ENCODE measurements around the gene DCAF11. TPM values are rescaled to one million over a fixed set of nuclear protein-coding genes. Genes with fewer than 3 reads are reported as not detected.

DCAF11 gene
- polyA plus RNA-seq, 3 donors, result 45.6 to 56.6 (median 48.8) TPM

- Histone ChIP-seq H3K36me3 (replicated peaks in 1 of 2; ENCODE audit: control insufficient read depth in 1 of 2, insufficient read depth in 2 of 2, low read length in 2 of 2) (peaks cover 49 to 62% of the 10 kb centered on the region in 2 donors), H2AFZ (ENCODE audit: insufficient read depth, low read depth, low read length, poor library complexity, severe bottlenecking) (peak within 1 kb of the TSS; percentile 93), H3K9me3 (replicated peaks in 1 of 2; ENCODE audit: control insufficient read depth in 1 of 2, insufficient read depth in 1 of 2, low read length in 2 of 2) (no peaks in the 10 kb centered on the region), H3K79me2 (ENCODE audit: insufficient read depth, low read length) (peaks cover 76% of the 10 kb centered on the region), H3K4me3 (replicated peaks in 1 of 3; ENCODE audit: low read depth in 2 of 3, low read length in 3 of 3) (peak within 1 kb of the TSS; percentile 84 to 100 (median 89)), H3K9ac (ENCODE audit: insufficient read depth, low read length, poor library complexity, severe bottlenecking) (peak within 1 kb of the TSS; percentile 93), H4K20me1 (ENCODE audit: insufficient read depth, low read length) (peaks cover 69% of the 10 kb centered on the region), H3K4me2 (replicated peaks; ENCODE audit: extremely low read depth, low read length, poor library complexity, severe bottlenecking) (peak within 1 kb of the TSS; percentile 98), H3K27ac (ENCODE audit: low read depth in 1 of 2, low read length in 2 of 2) (peak within 1 kb of the TSS; percentile 84 to 89), H3K27me3 (ENCODE audit: control insufficient read depth in 2 of 2, insufficient read depth in 2 of 2, low read length in 2 of 2) (no peaks in the 10 kb centered on the region), H3K4me1 (ENCODE audit: control insufficient read depth in 1 of 2, insufficient read depth in 2 of 2, low read length in 2 of 2) (peaks cover 28 to 41% of the 10 kb centered on the region in 2 donors)
- Mint-ChIP-seq H3K9me3 (no peaks in the 10 kb centered on the region), H3K27ac (peak within 1 kb of the TSS; percentile 95 to 99 (median 97)), H3K27me3 (ENCODE audit: low read depth in 3 of 3) (peaks cover 0 to 2% (median 0%) of the 10 kb centered on the region in 3 donors), H3K36me3 (peaks cover 63 to 65% of the 10 kb centered on the region in 2 donors), H3K4me3 (peak within 1 kb of the TSS; percentile 98 to 99), H3K4me1 (peaks cover 41% of the 10 kb centered on the region)
- DNase-seq, result peak; percentile 97 to 99 (median 98)
- no peak for TF ChIP-seq CTCF (IDR thresholded peaks at IDR 0.05)
- under 1% methylated on average over 50 of the region's 57 CpGs for WGBS (ENCODE audit: insufficient coverage)
- intact Hi-C loops (cut with micrococcal nuclease), result loop anchor here in 1 of 2 donors (1.0 to 2.0 kb wide), 2 partner anchors 14 to 33 kb away; partner anchors contain the start of genes DCAF11, IRF9 and NRL
Measured at GRCh38 chr14:24146978-24147760, 32.6 kb downstream of the DCAF11 start, which contains the start of gene RNF31. Gene RNF31 (plus strand): TSS chr14:24147498. CDS start chr14:24147699, 201 bp downstream.

GRCh38 chr14:24147761-24148428 lies 33.3 kb downstream of the DCAF11 start:
- Histone ChIP-seq H3K36me3 (replicated peaks in 1 of 2; ENCODE audit: control insufficient read depth in 1 of 2, insufficient read depth in 2 of 2, low read length in 2 of 2) (peaks cover 54 to 65% of the 10 kb centered on the region in 2 donors), H2AFZ (ENCODE audit: insufficient read depth, low read depth, low read length, poor library complexity, severe bottlenecking) (peak overlapping the region; percentile 93), H4K20me1 (ENCODE audit: insufficient read depth, low read length) (peaks cover 69% of the 10 kb centered on the region), H3K4me1 (ENCODE audit: control insufficient read depth in 1 of 2, insufficient read depth in 2 of 2, low read length in 2 of 2) (peaks cover 26 to 36% of the 10 kb centered on the region in 2 donors), H3K4me2 (replicated peaks; ENCODE audit: extremely low read depth, low read length, poor library complexity, severe bottlenecking) (peak overlapping the region; percentile 98), H3K79me2 (ENCODE audit: insufficient read depth, low read length) (peaks cover 76% of the 10 kb centered on the region), H3K9ac (ENCODE audit: insufficient read depth, low read length, poor library complexity, severe bottlenecking) (peak overlapping the region; percentile 93), H3K9me3 (replicated peaks in 1 of 2; ENCODE audit: control insufficient read depth in 1 of 2, insufficient read depth in 1 of 2, low read length in 2 of 2) (no peaks in the 10 kb centered on the region), H3K27ac (ENCODE audit: low read depth in 1 of 2, low read length in 2 of 2) (peak overlapping the region; percentile 45 to 84), H3K27me3 (ENCODE audit: control insufficient read depth in 2 of 2, insufficient read depth in 2 of 2, low read length in 2 of 2) (no peaks in the 10 kb centered on the region), H3K4me3 (replicated peaks in 1 of 3; ENCODE audit: low read depth in 2 of 3, low read length in 3 of 3) (peak overlapping the region; percentile 84 to 100 (median 89))
- 8% methylated on average over 26 of the region's 29 CpGs for WGBS (ENCODE audit: insufficient coverage)
- Mint-ChIP-seq H3K4me3 (peak overlapping the region; percentile 96 to 98), H3K36me3 (peaks cover 65% of the 10 kb centered on the region in 2 donors), H3K27me3 (ENCODE audit: low read depth in 3 of 3) (peaks cover 0 to 2% (median 0%) of the 10 kb centered on the region in 3 donors), H3K27ac (peak overlapping the region; percentile 74 to 95 (median 87)), H3K4me1 (peaks cover 38% of the 10 kb centered on the region), H3K9me3 (no peaks in the 10 kb centered on the region)
- TF ChIP-seq CTCF (IDR thresholded peaks at IDR 0.05), result no peak
- intact Hi-C loops (cut with micrococcal nuclease), result loop anchor here in 1 of 2 donors (1.0 to 2.0 kb wide), 2 partner anchors 13 to 34 kb away; partner anchors contain the start of genes DCAF11, IRF9 and NRL
- no peak for DNase-seq
